ENCODE data around the gene CA12.

The CA12 gene

GRCh38 chr15:63414474-63415120 is 33.0 kb upstream of the CA12 start:
- Histone ChIP-seq H3K27me3 (ENCODE audit: insufficient read depth, poor library complexity, severe bottlenecking) (no peaks in the 10 kb centered on the region), H3K36me3 (ENCODE audit: low read depth) (no peaks in the 10 kb centered on the region), H3K4me1 (ENCODE audit: insufficient read depth, poor library complexity, severe bottlenecking) (no peaks in the 10 kb centered on the region), H3K27ac (ENCODE audit: poor library complexity, severe bottlenecking) (no peak overlapping the region), H3K4me3 (ENCODE audit: severe bottlenecking) (no peak overlapping the region), H3K9me3 (ENCODE audit: severe bottlenecking) (no peaks in the 10 kb centered on the region)
- ATAC-seq (ENCODE audit: low read depth) (no peak), DNase-seq (ENCODE audit: low spot score) (no peak)
- no peak for TF ChIP-seq CTCF (IDR thresholded peaks at IDR 0.05; ENCODE audit: poor library complexity, severe bottlenecking)

- TF ChIP-seq CTCF (IDR thresholded peaks at IDR 0.05; ENCODE audit: poor library complexity, severe bottlenecking), result no peak
- no peak for ATAC-seq (ENCODE audit: low read depth)
- Histone ChIP-seq H3K27ac (ENCODE audit: poor library complexity, severe bottlenecking) (no peak overlapping the region), H3K27me3 (ENCODE audit: insufficient read depth, poor library complexity, severe bottlenecking) (no peaks in the 10 kb centered on the region), H3K9me3 (ENCODE audit: severe bottlenecking) (no peaks in the 10 kb centered on the region), H3K4me1 (ENCODE audit: insufficient read depth, poor library complexity, severe bottlenecking) (no peaks in the 10 kb centered on the region), H3K36me3 (ENCODE audit: low read depth) (no peaks in the 10 kb centered on the region), H3K4me3 (ENCODE audit: severe bottlenecking) (no peak overlapping the region)
- DNase-seq (ENCODE audit: low spot score), result no peak
Observed at GRCh38 chr15:63412551-63412950, 30.9 kb upstream of the CA12 start.

DNA sequence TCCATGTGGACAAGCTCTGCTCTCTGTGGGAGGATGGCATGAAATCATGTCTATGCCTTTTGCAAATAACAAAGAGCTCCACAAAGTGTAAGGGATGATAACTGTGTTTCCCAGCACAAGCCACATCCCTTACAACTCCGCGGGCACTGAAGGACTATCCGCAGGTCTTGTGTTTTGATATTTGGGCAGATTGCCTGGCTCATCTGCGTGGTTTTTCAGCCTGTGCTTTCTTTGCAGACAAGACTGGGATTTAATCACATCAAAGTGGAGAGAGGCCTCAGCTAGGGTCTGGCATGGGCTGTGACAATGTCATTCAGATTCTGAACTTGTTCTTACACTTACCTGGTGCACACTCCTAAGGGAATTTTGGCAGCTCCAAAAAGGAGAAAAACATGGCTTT is 30.2 kb upstream of the CA12 start:
- Histone ChIP-seq H3K4me3 (ENCODE audit: severe bottlenecking) (no peak overlapping the region), H3K9me3 (ENCODE audit: severe bottlenecking) (no peaks in the 10 kb centered on the region), H3K27me3 (ENCODE audit: insufficient read depth, poor library complexity, severe bottlenecking) (no peaks in the 10 kb centered on the region), H3K27ac (ENCODE audit: poor library complexity, severe bottlenecking) (no peak overlapping the region), H3K36me3 (ENCODE audit: low read depth) (no peaks in the 10 kb centered on the region), H3K4me1 (ENCODE audit: insufficient read depth, poor library complexity, severe bottlenecking) (no peaks in the 10 kb centered on the region)
- ATAC-seq (ENCODE audit: low read depth) (no peak), DNase-seq (ENCODE audit: low spot score) (no peak)
- no peak for TF ChIP-seq CTCF (IDR thresholded peaks at IDR 0.05; ENCODE audit: poor library complexity, severe bottlenecking)

DNA sequence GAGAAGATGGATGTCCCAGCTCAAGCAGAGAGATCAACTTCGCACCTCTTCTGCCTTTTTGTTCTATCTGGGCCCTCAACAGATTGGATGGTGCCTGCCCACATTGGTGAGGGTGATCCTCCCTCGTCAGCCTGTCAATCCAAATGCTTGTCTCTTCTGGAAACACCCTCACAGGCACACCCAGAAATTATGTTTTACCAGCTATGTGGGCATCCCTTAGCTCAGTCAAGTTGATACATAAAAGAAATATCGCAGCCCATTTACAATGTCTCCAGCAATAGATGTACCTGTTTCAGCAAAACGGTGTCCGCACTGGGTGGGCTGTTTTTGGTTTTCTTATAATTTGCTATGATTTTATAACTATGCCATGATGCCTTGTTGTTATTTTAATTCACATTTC is 27.5 kb upstream of the CA12 start:
- no peaks in the 10 kb centered on the region for H3K9me3 ChIP-seq (ENCODE audit: severe bottlenecking)
- DNase-seq (ENCODE audit: low spot score) (no peak), ATAC-seq (ENCODE audit: low read depth) (no peak)
- no peaks in the 10 kb centered on the region for H3K36me3 ChIP-seq (ENCODE audit: low read depth)
- TF ChIP-seq CTCF (IDR thresholded peaks at IDR 0.05; ENCODE audit: poor library complexity, severe bottlenecking), result no peak
- H3K4me1 ChIP-seq (ENCODE audit: insufficient read depth, poor library complexity, severe bottlenecking), result peaks cover 3% of the 10 kb centered on the region
- H3K4me3 ChIP-seq (ENCODE audit: severe bottlenecking), result no peak overlapping the region
- no peak overlapping the region for H3K27ac ChIP-seq (ENCODE audit: poor library complexity, severe bottlenecking)
- H3K27me3 ChIP-seq (ENCODE audit: insufficient read depth, poor library complexity, severe bottlenecking), result no peaks in the 10 kb centered on the region

DNA sequence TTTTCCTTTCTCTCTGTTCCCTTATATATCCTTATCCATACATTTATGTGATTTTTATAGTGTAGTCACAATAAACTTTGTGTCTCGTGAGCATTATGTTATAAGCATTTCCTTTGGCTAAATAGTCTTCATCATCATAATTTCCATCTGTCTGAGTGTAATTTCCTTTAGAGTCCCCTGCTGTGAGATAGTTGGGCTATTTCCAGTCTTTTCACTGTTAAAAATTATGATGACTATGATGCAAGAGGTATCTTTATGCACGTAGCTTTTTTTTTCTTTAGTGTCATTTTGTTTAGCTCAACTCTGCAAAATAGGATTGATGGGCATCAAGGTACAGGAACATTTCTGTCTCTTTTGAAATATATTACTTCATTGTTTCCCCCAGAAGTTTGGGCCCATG is 26.9 kb upstream of the CA12 start:
- H3K4me1 ChIP-seq (ENCODE audit: insufficient read depth, poor library complexity, severe bottlenecking), result peaks cover 3% of the 10 kb centered on the region
- no peaks in the 10 kb centered on the region for H3K36me3 ChIP-seq (ENCODE audit: low read depth)
- H3K9me3 ChIP-seq (ENCODE audit: severe bottlenecking), result no peaks in the 10 kb centered on the region
- H3K4me3 ChIP-seq (ENCODE audit: severe bottlenecking), result no peak overlapping the region
- DNase-seq (ENCODE audit: low spot score) (no peak), ATAC-seq (ENCODE audit: low read depth) (no peak)
- TF ChIP-seq CTCF (IDR thresholded peaks at IDR 0.05; ENCODE audit: poor library complexity, severe bottlenecking), result no peak
- H3K27ac ChIP-seq (ENCODE audit: poor library complexity, severe bottlenecking), result no peak overlapping the region
- no peaks in the 10 kb centered on the region for H3K27me3 ChIP-seq (ENCODE audit: insufficient read depth, poor library complexity, severe bottlenecking)
